Fibroblast of lung (primary cell): ENCODE data around the gene SLC2A8. TPM values are rescaled to one million over a fixed set of nuclear protein-coding genes. Genes with fewer than 3 reads are reported as not detected.

ENCODE experiments used
- DNase-seq, 2 donors: peaks; one replicate each; pipeline versions ENCODE4 v3.0.0 to v3.0.0-alpha.2; 2010; ENCODE audit warnings: low read depth in 2 of 2
- H2AFZ ChIP-seq: 2 replicates; pipeline ENCODE4 v1.5.1; 2012; ENCODE audit warnings: low read length, control low read depth, inconsistent platforms
- H3K27ac ChIP-seq: 2 replicates; pipeline ENCODE4 v1.5.1; 2011; ENCODE audit warnings: low read length, control low read depth; ENCODE audit not compliant: insufficient read depth
- H3K27me3 ChIP-seq: 2 replicates; pipeline ENCODE4 v1.5.1; 2011; ENCODE audit warnings: mild to moderate bottlenecking, low read length; ENCODE audit not compliant: control insufficient read depth, insufficient read depth
- H3K36me3 ChIP-seq: 2 replicates; pipeline ENCODE4 v1.5.1; 2011; ENCODE audit warnings: low read length; ENCODE audit not compliant: control insufficient read depth, insufficient read depth
- H3K4me1 ChIP-seq: 2 replicates; pipeline ENCODE4 v1.5.1; 2011; ENCODE audit warnings: low read length; ENCODE audit not compliant: control insufficient read depth, insufficient read depth; ENCODE audit errors: extremely low read depth
- H3K4me2 ChIP-seq: 2 replicates; pipeline ENCODE4 v1.5.1; 2011; ENCODE audit warnings: low read length, control low read depth; ENCODE audit not compliant: insufficient read depth; ENCODE audit errors: extremely low read depth
- H3K4me3 ChIP-seq, 4 experiments: fragments of 200-600 bp in 1 of 4; sonication (generic) in 1 of 4; replicated peaks in 1 of 4; 2 replicates each; pipeline ENCODE4 v1.5.1; 2011 to 2016; ENCODE audit warnings: low read length in 4 of 4, low read depth in 3 of 4, mild to moderate bottlenecking in 3 of 4, control low read depth in 2 of 4, inconsistent platforms in 1 of 4, mixed read lengths in 1 of 4; ENCODE audit not compliant: insufficient read depth in 1 of 4; ENCODE audit errors: control extremely low read depth in 1 of 4
- H3K79me2 ChIP-seq: 2 replicates; pipeline ENCODE4 v1.5.1; 2012; ENCODE audit warnings: mild to moderate bottlenecking, low read length, inconsistent platforms; ENCODE audit not compliant: control insufficient read depth, insufficient read depth
- H3K9ac ChIP-seq: 2 replicates; pipeline ENCODE4 v1.5.1; 2011; ENCODE audit warnings: mild to moderate bottlenecking, low read length, control low read depth; ENCODE audit not compliant: insufficient read depth
- H3K9me3 ChIP-seq: 2 replicates; pipeline ENCODE4 v1.5.1; 2012; ENCODE audit warnings: low read depth, low read length; ENCODE audit not compliant: control insufficient read depth, insufficient read depth
- H4K20me1 ChIP-seq: 2 replicates; pipeline ENCODE4 v1.5.1; 2011; ENCODE audit warnings: low read length; ENCODE audit not compliant: control insufficient read depth, insufficient read depth; ENCODE audit errors: extremely low read depth
- CTCF ChIP-seq, 2 donors: IDR thresholded peaks in 1 of 2; conservative IDR thresholded peaks in 1 of 2; 1 replicate in 1 of 2; 2 replicates in 1 of 2; pipeline ENCODE4 v1.5.1; 2011 to 2012; ENCODE audit warnings: low read length in 2 of 2, control low read depth in 1 of 2, inconsistent platforms in 1 of 2, low read depth in 1 of 2, mild to moderate bottlenecking in 1 of 2
- EZH2 ChIP-seq: IDR thresholded peaks from 2 replicates; pipeline ENCODE4 v1.5.1; 2012; ENCODE audit warnings: low read length, control low read depth, mild to moderate bottlenecking; ENCODE audit errors: missing control alignments
- polyA plus RNA-seq, 2 donors: library from polyadenylated mRNA; depleted of rRNA in 1 of 2; stranded (reverse) in 1 of 2; unstranded in 1 of 2; fragments of >200 nt; gene quantifications; 2 replicates each; pipeline ENCODE4 v1.2.1, GENCODE V29; 2011 to 2012; ENCODE audit warnings: missing spikeins in 1 of 2
- total RNA-seq: library from RNA; depleted of rRNA; stranded (reverse); fragments of >200 nt; gene quantifications from 2 replicates; pipeline ENCODE4 v1.2.1, GENCODE V29; 2014

Gene SLC2A8
- total and polyA plus RNA-seq, 2 donors (not counting 1 experiment from before 2014, with no cell fraction given) = 4.6 to 11.4 TPM

- Histone ChIP-seq H3K27ac (no peak overlapping the region), H3K4me2 (no peak overlapping the region), H3K9ac (no peak overlapping the region), H3K4me3 (no peak overlapping the region), H2AFZ (no peak overlapping the region), H3K4me1 (no peaks in the 10 kb centered on the region), H4K20me1 (no peaks in the 10 kb centered on the region), H3K36me3 (peaks cover 2% of the 10 kb centered on the region), H3K27me3 (no peaks in the 10 kb centered on the region), H3K79me2 (peaks cover 1% of the 10 kb centered on the region), H3K9me3 (no peaks in the 10 kb centered on the region)
- no peak for TF ChIP-seq CTCF (conservative IDR thresholded peaks at IDR 0.05 in 1 of 2, IDR thresholded peaks at IDR 0.05 in 1 of 2; ENCODE audit: low read depth in 1 of 2, low read length in 2 of 2)
- no peak for TF ChIP-seq EZH2
- DNase-seq = no peak
Measured at GRCh38 chr9:127402401-127403090, 5.6 kb downstream of the SLC2A8 start.

GRCh38 chr9:127403507-127404192 lies 6.7 kb downstream of the SLC2A8 start:
- H3K4me3 ChIP-seq = no peak overlapping the region
- no peaks in the 10 kb centered on the region for H3K9me3 ChIP-seq
- no peaks in the 10 kb centered on the region for H3K4me1 ChIP-seq
- no peaks in the 10 kb centered on the region for H3K27me3 ChIP-seq
- no peak for TF ChIP-seq CTCF (conservative IDR thresholded peaks at IDR 0.05 in 1 of 2, IDR thresholded peaks at IDR 0.05 in 1 of 2; ENCODE audit: low read depth in 1 of 2, low read length in 2 of 2)
- no peak for TF ChIP-seq EZH2
- no peaks in the 10 kb centered on the region for H3K79me2 ChIP-seq
- H4K20me1 ChIP-seq = no peaks in the 10 kb centered on the region
- no peak overlapping the region for H3K4me2 ChIP-seq
- no peak overlapping the region for H3K27ac ChIP-seq
- no peak for DNase-seq
- no peak overlapping the region for H3K9ac ChIP-seq
- H3K36me3 ChIP-seq = peaks cover 2% of the 10 kb centered on the region
- no peak overlapping the region for H2AFZ ChIP-seq

- Histone ChIP-seq H3K9me3 (no peaks in the 10 kb centered on the region), H3K36me3 (peaks cover 2% of the 10 kb centered on the region), H3K4me2 (no peak overlapping the region), H3K4me3 (no peak overlapping the region), H3K4me1 (no peaks in the 10 kb centered on the region), H3K27me3 (no peaks in the 10 kb centered on the region), H3K79me2 (no peaks in the 10 kb centered on the region), H2AFZ (no peak overlapping the region), H3K9ac (no peak overlapping the region), H4K20me1 (no peaks in the 10 kb centered on the region), H3K27ac (no peak overlapping the region)
- TF ChIP-seq EZH2 (no peak), CTCF (conservative IDR thresholded peaks at IDR 0.05 in 1 of 2, IDR thresholded peaks at IDR 0.05 in 1 of 2; ENCODE audit: low read depth in 1 of 2, low read length in 2 of 2) (no peak)
- no peak for DNase-seq
Measured at GRCh38 chr9:127404631-127405030, 7.7 kb downstream of the SLC2A8 start.
